NCI-H146 treated with DMSO at 0.1 percent for 48 hours (cell line): ENCODE measurements around the gene PTGFRN.
"Not testable (repeated sequence)": the region's sequence is repeated elsewhere in the genome, so short reads cannot be mapped to it uniquely, and the experiment has no call there.

ENCODE experiments used
- DNase-seq: peaks from one replicate; lab custom pipeline; 2025; ENCODE audit not compliant: unreplicated experiment; lab: John Stamatoyannopoulos, UW

PTGFRN gene

DNA sequence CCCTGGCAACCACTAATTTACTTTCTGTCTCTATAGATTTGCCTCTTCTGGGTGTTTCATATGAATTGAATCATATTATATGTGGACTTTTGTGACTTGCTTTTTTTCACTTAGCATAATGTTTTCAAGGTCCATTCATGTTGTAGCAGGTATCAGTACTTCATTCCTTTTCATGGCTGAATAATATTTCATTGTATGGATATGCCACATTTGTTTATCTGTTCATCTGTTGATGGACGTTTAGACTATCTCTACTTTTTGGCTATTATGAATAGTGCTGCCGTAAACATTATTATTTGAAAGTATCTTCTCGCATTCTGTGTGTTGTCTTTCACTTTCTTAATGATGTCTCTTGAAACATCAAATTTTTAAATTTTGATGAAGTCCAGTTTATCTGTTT, 59.0 kb downstream of the PTGFRN start:
- DNase-seq = no peak

- no peak for DNase-seq
Measured at GRCh38 chr1:116971258-116971860, 61.6 kb downstream of the PTGFRN start.

DNA sequence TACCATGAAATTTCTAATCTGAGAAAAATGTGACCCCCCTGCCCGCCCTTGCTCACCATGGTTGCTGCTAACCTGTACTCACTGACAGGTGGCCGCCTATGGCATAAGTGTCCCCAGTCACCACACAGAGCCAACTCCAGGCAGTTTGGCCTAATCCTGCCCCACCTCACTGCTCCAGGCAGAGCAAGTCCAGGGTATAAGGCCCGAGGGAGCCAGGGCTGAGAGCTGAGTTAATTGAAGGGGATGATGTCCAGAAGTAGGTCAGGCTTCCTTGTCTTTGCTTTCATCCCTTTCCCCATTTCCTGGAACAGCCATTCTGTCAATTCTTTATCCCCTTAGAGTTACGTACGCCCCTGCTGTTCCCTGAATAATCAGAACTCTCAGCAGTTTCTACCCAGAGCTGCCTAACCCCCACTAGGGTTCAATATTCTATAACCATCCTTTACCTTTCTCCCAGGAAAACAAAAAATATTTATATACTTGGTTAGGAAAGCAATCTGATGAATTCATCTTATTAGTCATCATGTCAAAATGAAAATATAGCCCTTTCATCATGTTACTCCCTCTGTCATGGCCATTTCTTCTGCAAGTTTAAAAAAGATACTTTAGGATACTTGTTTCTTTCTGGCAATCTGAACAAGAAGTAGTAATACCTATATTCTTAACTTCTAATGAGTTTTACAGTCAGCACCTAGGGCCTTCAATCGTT, 62.4 kb downstream of the PTGFRN start:
- no peak for DNase-seq

GRCh38 chr1:116972674-116973030, 62.9 kb downstream of the PTGFRN start:
- no peak for DNase-seq

DNA sequence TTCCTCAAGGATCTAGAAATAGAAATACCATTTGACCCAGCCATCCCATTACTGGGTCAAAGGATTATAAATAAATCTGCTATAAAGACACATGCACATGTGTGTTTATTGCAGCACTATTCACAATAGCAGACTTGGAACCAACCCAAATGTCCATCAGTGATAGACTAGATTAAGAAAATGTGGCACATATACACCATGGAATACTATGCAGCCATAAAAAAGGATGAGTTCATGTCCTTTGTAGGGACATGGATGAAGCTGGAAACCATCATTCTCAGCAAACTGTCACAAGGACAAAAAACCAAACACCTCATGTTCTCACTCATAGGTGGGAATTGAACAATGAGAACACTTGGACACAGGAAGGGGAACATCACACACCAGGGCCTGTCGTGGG, 70.6 kb downstream of the PTGFRN start:
- not testable (repeated sequence) for DNase-seq

- DNase-seq = peak; percentile 69
Measured at GRCh38 chr1:116981521-116982037, 71.9 kb downstream of the PTGFRN start.

GRCh38 chr1:116982319-116983004, 72.7 kb downstream of the PTGFRN start:
- DNase-seq = peak; percentile 84

DNA sequence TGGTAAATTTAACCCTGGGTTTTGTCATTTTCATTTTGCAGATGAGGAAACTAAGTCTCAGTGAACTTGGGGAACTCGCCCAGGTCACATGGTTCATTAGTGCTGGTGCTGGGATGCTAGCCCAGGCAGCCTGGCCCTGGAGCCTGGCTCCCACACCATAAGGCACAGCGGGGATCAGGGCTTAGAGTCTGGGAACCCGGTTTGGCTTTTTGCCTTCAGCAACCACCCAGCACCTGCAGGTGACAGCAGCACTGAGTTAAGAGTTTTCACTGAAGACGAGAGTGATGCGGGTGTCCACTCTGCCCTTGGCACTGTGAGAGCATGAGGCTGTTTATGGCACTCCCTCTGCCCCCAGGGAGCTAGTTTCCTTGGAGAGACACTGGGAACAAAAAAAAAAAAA, 73.4 kb downstream of the PTGFRN start:
- no peak for DNase-seq

DNA sequence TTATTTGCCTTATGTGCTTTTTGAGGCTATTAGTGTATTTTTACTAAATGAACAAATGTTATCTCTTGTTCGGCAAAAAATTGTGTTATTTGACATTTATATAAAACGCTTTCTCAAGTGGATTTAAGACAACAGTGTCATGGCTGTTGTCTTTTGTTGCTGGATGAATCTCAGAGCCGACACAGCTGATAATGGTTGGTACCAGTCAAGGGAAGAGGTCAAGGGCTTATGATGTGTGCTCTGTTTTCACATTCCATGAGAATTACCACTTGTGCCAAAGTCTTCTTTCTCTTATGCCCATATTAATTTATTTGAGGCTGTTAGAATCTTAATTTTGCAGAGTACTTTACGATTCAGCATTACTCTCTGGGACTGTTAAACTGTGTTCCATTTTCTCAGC, 74.0 kb downstream of the PTGFRN start:
- DNase-seq = no peak

GRCh38 chr1:116984406-116985160, 74.9 kb downstream of the PTGFRN start:
- DNase-seq = no peak

DNA sequence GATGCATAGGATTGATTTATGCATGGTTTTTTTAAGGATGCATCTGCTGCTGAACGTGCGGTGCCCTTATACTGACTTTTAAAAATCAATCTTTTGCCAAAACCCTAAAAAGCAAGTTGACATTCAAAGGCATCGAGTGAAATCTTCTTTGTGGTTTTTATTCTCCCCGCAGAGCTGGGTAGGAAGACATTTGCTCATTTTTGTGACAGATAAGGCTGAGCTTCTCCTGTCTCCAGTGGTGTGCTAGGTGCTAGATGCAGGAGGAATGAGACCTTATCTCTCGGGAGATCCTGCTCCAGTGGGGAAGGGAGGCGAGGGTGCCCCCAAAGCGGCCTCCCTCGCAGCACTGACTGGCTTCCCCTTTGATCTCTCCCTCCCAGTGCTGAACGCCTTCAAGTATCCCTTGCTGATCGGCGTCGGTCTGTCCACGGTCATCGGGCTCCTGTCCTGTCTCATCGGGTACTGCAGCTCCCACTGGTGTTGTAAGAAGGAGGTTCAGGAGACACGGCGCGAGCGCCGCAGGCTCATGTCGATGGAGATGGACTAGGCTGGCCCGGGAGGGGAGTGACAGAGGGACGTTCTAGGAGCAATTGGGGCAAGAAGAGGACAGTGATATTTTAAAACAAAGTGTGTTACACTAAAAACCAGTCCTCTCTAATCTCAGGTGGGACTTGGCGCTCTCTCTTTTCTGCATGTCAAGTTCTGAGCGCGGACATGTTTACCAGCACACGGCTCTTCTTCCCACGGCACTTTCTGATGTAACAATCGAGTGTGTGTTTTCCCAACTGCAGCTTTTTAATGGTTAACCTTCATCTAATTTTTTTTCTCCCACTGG, 76.9 kb downstream of the PTGFRN start:
- DNase-seq = no peak

GRCh38 chr1:116987256-116987555, 77.5 kb downstream of the PTGFRN start:
- no peak for DNase-seq

- peak; percentile 69 for DNase-seq
Measured at GRCh38 chr1:116988248-116988647, 78.5 kb downstream of the PTGFRN start.

GRCh38 chr1:116988908-116989307, 79.2 kb downstream of the PTGFRN start:
- DNase-seq = peak; percentile 98

DNA sequence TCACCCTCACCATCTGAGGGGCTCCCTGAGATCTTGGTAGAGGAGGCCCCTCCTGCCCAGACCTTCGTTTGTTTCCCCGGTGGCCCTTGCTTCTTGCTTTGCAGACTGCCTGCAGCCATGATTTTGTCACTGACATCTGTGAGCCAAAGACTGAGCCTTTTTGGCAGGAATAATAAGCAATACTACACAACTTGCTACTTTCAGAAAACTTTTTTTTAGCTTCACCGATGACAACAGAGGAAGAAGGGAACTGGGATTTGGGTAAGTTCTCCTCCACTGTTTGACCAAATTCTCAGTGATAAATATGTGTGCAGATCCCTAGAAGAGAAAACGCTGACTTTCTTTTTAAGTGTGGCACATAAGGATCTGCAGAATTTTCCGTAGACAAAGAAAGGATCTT, 80.1 kb downstream of the PTGFRN start:
- no peak for DNase-seq

GRCh38 chr1:116990612-116991151, 81.0 kb downstream of the PTGFRN start:
- DNase-seq = no peak

DNA sequence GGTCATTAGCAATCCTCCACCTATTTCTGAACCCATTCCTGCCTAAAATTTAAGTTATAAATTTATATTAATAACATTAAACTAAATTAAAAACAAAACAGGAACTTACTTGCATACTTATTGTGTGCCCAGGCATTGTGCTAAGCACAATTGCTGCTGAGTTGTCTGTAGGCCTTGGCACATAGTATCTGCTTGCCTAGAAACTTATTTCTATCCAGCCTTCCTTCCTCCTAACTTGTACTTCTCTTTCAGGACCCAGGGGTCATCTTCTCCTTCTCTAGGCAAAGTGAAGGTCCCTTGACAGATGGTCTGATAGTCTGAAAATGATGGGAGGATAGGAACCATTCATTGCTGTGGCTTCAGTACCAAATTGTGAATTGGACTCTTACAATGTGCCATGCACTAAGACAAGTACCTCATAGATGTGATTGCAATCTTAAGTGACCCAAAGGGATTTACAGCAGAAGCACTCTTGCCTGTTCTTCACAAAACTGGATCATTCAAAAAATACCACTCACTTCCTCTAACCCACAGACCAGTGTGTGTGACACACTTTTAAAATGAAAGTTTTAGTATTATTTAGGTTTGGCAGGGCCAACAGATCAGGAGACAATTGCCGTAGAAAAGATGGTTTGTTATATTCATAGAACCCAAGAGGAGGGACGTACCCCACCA, 81.6 kb downstream of the PTGFRN start:
- no peak for DNase-seq

- DNase-seq = no peak
Measured at GRCh38 chr1:116991918-116992317, 82.2 kb downstream of the PTGFRN start.

DNA sequence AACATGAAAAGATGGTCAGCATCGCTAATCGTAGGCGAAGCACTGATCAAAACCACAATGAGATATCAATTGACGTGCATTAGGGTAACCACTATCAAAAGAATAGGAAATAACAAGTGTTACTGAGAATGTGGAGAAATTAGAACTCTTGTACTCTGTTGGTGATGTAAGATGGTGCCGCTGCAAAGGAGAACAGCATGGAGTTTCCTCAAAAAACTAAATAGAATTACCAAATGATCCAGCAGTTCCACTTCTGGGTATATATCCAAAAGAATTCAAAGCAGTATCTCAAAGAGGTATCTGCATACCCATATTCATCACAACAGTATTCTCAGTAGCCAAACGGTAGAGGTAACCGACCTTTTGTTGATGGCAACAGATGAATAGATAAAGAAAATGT, 83.6 kb downstream of the PTGFRN start:
- no peak for DNase-seq

GRCh38 chr1:116994411-116994810, 84.7 kb downstream of the PTGFRN start:
- DNase-seq = no peak
